ENCODE results near the gene PVRIG.
"Not testable (repeated sequence)": the region's sequence is repeated elsewhere in the genome, so short reads cannot be mapped to it uniquely, and the experiment has no call there.

Gene PVRIG

DNA sequence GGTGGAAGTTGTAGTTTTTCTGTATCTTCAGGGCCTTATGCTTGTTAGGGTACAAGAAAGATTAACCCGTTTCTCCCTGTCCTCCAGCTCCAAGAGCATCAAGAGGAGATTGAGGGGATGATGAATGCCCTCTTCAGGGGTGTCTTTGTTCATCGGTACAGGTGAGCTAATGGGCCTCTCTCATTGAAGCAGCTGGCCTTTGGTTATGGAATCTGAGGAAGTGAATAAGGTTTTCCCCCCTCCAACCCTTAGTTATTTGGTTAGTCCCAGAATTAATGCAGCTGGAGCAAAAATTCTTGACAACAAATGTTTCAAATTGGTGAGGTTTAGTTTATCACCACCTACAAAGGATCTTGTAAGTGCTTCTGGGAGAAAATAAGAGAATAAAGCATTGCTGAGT lies 24.5 kb upstream of the PVRIG start:
- DNase-seq (ENCODE audit: low read depth in 2 of 2), result no peak

DNA sequence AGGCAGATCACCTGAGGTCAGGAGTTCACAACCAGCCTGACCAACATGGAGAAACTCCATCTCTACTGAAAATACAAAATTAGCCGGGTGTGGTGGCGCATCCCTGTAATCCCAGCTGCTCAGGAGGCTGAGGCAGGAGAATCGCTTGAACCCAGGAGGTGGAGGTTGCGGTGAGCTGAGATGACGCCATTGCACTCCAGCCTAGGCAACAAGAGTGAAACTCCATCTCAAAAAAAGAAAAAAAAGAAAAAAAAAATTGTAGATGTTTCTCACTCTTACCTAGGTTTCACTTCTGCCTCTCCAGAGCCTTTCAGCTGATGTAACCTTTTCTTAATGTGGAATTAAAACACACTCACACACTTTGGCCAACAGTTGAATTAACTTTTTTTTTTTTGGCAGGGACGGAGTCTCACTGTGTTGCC lies 23.8 kb upstream of the PVRIG start:
- DNase-seq (ENCODE audit: low read depth in 2 of 2), result not testable (repeated sequence)

DNA sequence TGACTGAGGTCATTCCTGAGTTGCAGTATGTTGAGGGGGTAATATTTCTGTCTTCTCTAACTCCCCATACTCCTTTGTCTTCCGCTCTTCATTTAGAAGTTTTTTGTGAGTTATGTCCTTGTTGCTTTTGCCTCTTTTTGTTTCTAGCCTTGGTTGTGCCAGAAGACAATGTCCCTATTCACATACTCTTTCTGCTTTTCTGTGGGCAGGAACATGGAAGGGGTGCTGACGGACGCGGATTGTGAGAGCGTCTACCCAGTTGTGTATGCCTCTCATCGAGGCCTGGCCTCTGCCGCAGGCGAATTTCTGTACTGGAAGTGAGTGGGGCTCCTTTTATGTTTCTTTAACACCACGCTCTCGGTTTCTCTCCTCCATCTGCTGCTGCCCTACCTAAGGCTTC lies 21.5 kb upstream of the PVRIG start:
- DNase-seq (ENCODE audit: low read depth in 2 of 2), result no peak

DNA sequence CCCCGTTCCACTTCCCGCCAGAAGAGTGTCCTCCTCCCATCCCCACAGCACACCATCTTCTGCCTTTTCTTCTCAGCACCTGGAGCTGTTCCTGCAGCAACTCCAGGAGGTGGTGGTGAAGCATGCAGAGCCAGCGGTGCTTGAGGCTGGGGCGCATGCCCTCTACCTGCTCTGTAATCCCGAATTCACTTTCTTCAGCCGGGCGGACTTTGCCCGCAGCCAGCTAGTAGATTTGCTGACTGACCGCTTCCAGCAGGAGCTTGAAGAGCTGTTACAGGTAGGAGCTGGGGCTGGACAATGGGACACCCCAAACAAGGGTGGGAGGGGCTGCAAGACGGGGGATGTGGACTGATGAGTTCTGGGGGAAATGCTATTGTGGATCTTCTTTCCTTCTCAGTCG lies 19.1 kb upstream of the PVRIG start:
- DNase-seq (ENCODE audit: low read depth in 2 of 2), result no peak

DNA sequence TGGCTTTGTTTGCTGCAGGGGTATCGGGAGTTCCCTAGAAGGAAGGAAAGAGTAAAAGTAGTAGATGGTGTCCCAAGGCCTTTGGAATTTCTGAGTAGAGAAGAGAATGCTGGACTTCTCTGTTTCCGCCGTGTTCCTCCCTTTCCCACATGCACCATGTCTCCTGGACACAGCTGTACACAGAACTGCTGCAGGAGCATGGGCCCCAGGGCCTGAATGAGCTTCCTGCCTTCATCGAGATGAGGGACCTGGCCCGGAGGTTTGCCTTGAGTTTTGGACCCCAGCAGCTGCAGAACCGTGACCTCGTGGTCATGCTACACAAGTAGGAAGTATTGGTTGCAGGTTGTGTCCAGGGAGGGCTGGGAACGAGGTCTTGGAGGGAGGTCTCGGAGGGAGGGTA lies 15.3 kb upstream of the PVRIG start:
- no peak for DNase-seq (ENCODE audit: low read depth in 2 of 2)

DNA sequence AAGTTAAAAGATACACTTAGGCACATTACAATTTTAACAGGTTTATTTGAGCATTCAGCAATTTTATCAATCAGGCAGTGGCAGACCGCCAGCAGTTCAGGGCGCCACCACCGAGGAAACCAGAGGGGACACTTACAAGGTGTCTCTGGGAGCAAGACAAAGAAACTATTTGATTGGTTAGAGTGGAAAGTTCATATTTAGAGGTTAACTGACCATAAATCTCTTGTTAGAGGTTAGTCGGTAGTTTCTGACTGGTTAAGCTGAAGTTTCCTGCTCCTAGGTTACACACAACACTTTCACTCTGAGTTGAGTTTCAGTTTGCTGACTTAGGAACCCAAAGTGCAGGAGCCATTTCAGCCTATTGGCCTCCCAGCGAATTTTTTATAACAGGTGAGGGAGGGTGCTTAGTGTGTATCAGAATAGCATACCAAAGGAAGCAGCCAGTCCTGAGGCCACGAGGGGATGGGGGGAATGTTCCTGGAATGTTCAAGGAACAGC lies 10.8 kb upstream of the PVRIG start:
- DNase-seq (ENCODE audit: low read depth in 2 of 2), result no peak

DNA sequence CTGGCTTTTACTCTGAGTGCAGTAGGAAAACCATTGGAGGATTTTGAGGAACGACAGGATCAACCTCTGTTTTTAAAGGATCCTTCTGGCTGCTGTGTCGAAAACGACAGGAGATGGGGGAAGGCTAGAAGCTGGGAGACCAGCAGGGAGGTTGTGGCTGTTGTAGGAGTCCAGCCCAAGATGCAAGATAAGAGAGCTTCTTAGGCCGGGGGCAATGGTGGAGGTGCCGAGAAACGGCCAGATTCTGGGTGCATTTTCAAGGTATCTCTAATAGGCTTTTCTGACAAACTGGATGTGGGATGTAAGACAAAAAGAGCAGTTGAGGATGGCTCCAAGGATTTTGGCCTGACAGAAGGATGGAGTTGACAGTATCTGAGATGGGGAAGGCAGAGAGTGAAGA lies 10.3 kb upstream of the PVRIG start:
- DNase-seq (ENCODE audit: low read depth in 2 of 2), result no peak

DNA sequence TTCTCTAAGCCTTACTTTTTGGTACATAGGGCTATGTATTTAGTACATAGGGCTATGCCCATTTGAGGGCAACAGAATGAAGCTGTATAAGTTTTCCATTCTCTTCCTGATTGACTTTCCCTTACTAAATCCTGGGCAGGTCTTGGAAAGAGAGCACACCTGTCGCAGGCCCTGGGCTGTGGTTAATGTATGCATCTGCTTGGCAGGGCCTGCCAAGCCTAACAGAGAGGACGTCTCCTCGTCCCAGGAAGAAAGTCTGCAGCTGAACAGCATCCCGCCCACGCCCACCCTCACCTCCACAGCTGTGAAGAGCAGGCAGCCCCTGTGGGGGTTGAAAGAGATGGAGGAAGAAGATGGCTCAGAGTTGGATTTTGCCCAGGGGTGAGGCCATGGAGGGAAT lies 8.9 kb upstream of the PVRIG start:
- DNase-seq (ENCODE audit: low read depth in 2 of 2), result no peak

DNA sequence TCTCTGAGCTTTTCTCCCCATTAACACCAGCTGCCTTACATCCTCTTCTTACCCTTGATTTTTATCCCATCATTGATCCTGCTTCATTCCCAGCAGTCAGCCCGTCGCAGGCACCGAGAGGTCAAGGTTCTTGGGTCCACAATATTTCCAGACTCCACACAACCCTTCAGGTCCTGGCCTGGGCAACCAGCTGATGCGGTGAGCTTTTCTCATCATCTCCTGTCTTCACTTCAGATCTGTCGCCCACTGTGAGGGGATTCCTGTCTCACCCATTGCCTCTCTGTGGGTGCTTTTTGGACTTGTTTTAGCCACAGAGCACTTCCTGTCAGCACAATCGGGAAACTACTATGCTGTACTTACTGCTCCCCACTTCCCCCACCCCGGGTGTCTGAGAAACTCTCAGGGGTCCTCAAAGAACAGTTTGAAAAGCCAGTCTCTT lies 8.4 kb upstream of the PVRIG start:
- DNase-seq (ENCODE audit: low read depth in 2 of 2), result no peak

DNA sequence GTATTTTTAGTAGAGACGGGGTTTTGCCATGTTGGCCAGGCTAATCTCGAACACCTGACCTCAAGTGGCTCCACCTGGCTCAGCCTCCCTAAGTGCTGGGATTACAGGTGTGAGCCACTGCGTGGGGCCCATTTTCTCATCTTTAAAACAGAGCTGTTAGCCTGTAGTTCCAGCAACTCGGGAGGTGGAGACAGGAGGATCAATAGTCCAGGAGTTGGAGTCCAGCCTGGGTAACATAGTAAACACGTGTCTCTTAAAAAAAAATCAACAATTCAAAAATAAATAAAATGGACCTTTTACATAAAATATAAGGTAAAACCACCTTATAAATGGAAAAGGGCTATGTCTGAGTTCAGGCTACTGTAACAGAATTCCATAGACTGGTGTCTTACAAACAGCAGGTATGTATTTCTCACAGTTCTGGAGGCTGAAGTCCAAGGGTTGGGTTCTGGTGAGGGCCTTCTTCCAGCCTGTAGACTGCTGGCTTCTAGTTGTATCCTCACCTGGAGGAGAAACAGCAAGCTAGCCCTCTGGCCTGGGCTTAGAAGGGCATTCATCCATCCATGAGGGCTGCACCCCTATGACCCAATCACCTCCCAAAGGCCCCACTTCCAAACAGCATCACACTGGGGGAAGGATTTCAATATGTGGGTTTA lies 7.0 kb upstream of the PVRIG start:
- no peak for DNase-seq (ENCODE audit: low read depth in 2 of 2)

DNA sequence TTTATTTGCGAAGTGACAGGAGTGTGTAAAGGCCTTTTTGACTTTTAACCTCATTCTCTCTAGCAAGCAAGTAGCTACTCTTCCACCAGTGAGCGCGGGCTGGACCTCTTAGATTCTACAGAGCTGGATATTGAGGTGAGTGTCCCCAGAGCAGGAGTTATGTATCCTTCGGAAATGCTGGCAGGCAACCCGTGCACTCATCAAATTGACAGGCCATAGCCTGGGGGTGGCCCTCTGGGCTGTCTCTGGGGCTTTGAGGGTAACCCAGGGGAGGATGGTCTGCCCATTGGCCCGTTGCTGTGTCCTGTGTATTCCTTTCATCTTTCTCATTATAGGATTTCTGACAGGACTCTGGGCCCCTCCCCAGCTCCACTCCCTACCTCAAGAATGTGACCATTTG lies 6.1 kb upstream of the PVRIG start:
- DNase-seq (ENCODE audit: low read depth in 2 of 2), result no peak

DNA sequence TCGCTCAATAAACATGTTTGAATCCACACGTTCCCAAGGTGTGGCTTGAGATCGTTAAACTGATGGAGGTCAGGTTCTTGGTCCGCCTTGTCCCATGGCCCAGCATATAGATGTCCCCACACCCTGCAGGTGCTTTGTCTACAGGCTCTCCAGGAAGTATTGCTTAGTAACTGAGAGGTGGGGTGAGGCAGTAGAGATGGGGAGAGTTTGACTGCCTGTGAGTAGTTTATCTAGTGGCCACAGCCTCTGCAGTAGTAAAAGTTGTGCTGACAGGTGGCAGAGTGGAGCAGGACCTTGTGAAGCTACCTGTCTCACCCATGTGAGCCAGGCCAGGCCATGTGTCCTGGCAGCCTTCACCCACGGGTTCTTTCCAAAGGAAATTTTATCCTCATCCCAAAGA lies 5.4 kb upstream of the PVRIG start:
- DNase-seq (ENCODE audit: low read depth in 2 of 2), result not testable (repeated sequence)

DNA sequence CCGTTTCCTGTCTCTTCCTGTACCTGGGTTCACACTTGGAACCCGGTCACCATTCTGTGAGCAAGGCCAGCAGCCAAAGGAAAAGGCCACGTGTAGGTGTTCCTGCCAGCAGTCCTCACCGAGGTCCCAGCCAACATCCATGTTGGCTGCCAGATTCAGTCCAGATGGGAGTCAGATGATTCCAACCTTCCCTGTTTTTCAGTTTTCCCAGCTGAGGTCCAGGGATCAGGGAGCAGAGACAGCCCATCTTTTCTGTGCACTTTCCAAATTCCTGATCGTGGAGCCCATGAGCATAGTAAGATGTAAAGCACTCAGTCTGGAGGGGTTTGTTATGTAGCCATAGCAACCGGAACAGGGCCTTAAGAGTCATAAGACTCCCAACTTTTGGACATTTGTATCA lies 3.9 kb upstream of the PVRIG start:
- no peak for DNase-seq (ENCODE audit: low read depth in 2 of 2)

DNA sequence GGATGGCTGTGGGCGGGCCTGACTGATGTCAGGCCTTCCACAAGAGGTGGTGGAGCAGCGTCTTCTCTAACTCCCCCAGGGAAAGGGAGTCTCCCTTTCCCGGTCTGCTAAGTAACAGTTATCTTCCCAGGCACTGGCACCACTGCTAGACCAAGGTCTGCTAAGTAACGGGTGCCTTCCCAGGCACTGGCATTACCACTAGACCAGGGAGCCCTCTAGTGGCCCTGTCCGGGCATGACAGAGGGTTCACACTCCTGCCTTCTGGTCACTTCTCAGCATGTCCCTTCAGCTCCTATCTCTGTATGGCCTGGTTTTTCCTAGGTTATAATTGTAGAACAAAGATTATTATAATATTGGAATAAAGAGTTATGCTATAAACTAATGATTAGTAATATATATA lies 1.8 kb upstream of the PVRIG start:
- DNase-seq (ENCODE audit: low read depth in 2 of 2), result peak; percentile 64 to 72

DNA sequence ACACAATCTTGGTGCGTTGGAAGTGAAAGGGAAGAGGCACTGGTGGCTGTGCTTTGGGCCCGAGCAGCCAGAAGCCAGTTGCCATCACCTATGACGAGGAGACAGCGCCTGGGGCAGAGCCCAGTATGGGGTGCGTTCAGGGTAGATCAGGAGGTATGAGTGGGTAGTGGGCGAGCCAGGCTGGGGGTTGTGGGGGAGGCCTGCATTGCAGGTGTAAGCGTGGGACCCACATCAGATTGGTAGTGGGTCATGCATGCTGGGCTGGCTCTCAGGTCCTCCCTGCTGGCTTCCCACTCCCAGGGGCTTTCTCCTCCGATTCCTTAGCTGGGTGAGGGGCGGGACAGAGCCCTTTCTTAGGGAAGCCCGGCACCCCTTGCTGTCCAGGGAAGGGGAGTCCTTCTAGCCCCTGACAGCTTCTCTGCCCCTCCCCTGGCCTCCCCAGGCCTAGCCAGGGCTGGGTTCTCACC lies 445 bp upstream of the PVRIG start:
- DNase-seq (ENCODE audit: low read depth in 2 of 2), result no peak

DNA sequence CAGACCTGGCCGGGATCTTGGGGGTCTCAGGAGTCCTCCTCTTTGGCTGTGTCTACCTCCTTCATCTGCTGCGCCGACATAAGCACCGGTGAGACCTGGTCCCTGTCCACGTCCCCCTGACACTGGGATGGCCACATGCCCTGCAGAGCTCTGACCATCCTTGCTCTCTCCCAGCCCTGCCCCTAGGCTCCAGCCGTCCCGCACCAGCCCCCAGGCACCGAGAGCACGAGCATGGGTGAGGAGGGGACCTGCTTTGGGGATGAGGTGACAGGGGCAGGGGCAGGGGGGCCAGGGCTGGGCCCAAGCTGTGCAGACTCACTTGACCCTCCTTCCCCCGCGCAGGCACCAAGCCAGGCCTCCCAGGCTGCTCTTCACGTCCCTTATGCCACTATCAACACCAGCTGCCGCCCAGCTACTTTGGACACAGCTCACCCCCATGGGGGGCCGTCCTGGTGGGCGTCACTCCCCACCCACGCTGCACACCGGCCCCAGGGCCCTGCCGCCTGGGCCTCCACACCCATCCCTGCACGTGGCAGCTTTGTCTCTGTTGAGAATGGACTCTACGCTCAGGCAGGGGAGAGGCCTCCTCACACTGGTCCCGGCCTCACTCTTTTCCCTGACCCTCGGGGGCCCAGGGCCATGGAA lies 959 bp downstream of the PVRIG start:
- no peak for DNase-seq (ENCODE audit: low read depth in 2 of 2)

DNA sequence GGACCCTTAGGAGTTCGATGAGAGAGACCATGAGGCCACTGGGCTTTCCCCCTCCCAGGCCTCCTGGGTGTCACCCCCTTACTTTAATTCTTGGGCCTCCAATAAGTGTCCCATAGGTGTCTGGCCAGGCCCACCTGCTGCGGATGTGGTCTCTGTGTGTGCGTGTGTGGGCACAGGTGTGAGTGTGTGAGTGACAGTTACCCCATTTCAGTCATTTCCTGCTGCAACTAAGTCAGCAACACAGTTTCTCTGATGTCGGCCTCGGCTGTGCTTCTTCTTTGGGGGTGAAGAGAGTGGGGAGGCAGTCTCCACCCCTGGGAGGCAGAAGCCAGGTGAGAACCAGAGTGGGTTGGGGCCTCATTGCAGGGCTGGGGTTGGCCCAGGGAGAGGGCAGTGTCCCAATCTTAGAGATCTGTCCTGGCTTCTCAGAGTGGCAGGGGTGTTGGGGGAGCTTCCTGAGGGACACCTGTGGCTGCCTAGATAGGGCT lies 1.5 kb downstream of the PVRIG start:
- DNase-seq (ENCODE audit: low read depth in 2 of 2), result peak; percentile 26 to 52

DNA sequence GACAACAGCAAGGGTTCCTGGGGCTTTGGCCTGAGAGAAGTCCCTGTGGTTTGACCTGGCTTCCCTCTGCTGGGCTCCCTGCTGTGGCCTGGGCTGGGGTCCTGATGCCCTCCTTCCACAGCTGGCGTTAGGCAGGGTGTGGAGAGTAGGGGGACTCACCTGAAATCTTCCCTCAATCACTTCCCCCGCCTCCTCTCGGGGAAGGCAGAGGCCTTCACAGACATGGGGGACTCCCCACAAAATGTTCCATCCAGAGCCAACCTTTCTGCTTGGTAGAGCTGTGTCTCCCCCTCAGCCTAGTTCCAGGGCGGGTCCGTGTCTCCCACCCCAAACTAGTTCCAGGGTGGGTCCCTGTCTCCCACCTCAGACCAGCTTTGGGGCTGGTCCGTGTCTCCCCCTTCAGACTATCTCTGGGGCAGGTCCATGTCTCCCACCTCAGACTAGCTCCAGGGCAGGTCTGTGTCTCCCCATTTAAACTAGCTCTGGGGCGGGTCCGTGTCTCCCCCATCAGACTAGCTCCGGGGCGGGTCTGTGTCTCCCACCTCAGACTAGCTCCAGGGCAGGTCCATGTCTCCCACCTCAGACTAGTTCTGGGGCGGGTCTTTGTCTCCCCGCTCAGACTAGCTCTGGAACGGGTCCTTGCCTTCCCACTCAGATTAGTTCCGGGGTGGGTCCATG lies 2.2 kb downstream of the PVRIG start:
- DNase-seq (ENCODE audit: low read depth in 2 of 2), result no peak

DNA sequence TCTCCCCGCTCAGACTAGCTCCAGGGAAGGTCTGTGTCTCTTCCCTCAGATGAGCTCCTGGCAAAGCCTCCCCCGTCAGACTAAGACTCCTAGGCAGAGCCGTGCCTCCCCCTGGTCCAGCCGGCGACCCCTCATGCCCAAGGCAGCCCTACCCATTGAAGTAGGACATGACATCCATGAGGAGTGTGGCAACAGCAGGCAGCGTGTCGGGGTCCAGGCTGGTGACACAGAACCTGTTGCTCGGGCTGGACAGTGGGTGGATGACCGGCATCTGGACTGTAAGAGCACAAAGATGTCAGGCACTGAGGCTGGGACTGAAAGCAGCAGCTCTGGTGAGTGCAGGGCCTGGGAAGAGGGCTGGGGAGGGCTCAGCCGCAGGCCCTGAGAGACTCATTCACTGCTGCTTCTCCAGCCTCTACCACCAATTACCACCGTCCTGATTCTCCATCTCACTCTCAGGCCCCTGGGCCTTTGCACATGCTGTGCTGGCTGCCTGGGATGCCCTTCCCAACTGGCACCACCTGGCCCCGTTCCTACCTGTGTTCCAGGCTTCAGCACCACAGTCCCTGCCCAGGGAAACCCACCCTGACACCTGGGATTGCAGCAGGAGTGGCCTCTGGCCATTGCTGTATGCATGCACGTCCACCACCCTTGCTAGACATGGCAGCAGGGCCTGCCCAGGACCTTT lies 2.8 kb downstream of the PVRIG start:
- no peak for DNase-seq (ENCODE audit: low read depth in 2 of 2)

DNA sequence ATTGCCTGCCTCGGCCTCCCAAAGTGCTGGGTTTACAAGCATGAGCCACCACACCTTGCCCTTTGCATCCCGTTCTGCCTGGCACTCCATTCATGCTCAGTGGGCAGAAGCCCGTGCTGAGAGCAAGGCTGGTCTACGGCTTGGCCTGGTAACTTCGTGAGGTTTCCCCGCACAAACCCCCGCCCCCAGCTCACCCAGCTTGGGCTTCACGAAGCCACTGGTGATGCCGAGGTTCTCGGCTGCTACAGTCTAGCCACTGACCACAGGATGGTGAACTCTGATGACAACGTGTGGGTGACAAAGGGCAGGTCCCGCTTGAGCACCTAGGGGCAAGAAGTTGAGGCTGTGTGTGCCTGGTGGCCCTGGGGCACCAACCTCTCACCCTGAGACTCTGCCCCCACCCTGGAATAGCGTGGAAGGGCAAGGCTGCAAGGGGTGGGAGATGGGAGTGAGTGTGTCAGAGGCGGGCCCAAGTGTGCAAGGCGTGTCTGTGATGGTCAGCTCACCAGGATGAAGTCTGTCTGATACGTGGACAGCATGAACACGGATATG lies 3.7 kb downstream of the PVRIG start:
- not testable (repeated sequence) for DNase-seq (ENCODE audit: low read depth in 2 of 2)

DNA sequence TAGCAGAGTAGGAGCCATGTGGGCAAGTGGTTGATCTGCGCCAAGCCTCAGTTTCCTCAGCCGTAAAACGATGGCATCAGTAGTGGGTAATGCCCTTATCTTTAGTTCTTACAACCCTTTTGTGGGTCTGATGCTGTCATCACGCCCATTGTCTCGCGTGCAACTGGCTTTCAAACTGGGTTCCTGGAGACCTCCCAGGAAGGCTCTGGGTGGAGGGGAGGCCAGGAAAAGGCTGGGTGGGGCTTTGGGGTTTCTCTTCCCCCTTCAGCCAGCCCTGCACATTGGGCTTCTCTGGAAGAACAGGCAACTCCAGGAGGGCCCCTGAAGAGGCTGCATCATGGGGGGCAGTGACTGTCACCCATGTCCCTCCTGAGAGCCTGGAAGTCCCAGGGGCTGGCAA lies 5.1 kb downstream of the PVRIG start:
- DNase-seq (ENCODE audit: low read depth in 2 of 2), result not testable (repeated sequence)

Measured in stimulated activated CD8-positive, alpha-beta memory T cell treated with anti-CD3 and anti-CD28 coated beads, Interleukin-7, amount 100 ng/mL, for 1 hour (primary cell).